GM19397 (cell line): ENCODE data around the gene ITPR2.

Experiments
- ATAC-seq: cut with Tn5 transposase; IDR thresholded peaks from one replicate; pipeline ENCODE4 v1.9.1; 2021; ENCODE audit warnings: mild to moderate bottlenecking, moderate library complexity; ENCODE audit not compliant: unreplicated experiment

ITPR2 gene

GRCh38 chr12:26374934-26375680 is 457.9 kb downstream of the ITPR2 start:
- no peak for ATAC-seq

DNA sequence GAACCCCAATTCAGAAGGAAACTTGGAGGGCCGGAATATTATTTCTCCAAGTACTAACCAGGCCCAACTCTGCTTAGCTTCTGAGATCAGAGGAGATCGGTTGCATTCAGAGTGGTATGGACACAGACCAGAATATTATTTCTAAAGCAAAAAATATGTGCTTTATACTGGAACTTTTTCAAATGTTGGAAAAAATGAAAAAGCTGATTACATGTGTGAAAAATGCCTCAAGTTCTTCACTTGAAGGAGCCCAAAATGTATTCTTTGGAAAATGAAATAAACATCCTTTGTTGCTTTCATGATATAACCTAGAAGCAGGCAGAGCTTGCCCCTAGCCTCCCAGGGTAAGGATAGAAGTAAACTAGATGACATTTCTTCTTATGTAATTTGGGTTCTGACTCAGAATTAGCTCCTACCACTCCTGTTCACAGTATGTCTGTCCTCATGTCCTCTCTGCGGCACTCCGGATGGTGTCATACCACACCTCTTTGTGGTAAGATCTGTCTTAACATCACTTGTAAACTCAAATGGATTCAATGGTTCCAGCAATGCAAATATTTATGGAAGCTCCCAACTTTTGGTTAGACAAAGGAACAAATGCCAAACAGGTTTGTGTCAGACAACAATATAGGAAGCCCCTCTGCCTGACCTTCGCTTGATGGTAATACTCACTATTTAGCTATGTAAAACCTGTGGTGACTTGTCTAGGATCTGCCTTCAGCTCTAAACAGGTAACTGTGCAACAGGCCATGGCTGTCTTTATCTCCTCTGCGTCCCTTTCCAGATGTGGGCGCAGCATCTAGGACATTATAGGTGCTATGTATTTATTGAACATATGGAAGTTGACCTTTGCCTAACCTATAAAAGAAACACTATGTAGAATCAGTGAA is 459.1 kb downstream of the ITPR2 start:
- no peak for ATAC-seq

DNA sequence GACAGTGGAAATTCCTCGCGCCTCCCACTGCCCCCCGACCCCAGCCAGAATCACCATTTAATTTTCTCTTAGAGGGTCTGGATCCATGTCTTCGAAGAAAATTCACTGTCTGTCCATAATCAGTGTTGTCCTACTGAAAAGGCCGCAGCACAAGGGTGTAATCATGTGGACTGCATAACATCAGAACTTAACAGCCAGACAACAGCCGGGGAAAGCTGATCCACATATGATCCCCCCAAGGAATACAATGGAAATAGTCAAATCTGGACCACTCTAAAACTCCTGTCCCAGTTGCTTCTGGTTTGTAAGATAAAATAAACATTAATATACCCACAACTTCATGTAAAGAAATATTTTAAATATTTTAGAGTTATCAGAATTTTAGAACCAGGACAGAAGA is 460.1 kb downstream of the ITPR2 start:
- no peak for ATAC-seq

DNA sequence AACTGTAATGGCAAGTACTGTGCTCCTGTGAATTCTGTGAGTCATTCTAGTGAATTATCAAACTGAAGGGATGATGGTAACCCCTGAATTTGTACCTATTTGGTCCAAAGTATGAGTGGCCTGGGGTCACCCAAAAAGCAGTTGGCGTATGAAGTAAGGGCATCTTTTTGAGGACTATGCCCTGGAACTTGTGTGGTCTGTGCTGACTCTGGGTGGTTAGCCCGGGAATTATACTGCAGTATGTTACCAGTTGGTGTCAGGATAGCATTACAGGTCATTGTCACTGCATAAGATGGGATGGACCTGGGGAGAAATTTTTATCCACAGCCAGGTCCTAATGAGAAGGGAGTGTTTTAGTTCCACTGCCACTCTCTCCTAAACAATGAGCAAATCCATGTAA is 462.9 kb downstream of the ITPR2 start:
- no peak for ATAC-seq

GRCh38 chr12:26369588-26369987 is 463.4 kb downstream of the ITPR2 start:
- ATAC-seq: no peak

DNA sequence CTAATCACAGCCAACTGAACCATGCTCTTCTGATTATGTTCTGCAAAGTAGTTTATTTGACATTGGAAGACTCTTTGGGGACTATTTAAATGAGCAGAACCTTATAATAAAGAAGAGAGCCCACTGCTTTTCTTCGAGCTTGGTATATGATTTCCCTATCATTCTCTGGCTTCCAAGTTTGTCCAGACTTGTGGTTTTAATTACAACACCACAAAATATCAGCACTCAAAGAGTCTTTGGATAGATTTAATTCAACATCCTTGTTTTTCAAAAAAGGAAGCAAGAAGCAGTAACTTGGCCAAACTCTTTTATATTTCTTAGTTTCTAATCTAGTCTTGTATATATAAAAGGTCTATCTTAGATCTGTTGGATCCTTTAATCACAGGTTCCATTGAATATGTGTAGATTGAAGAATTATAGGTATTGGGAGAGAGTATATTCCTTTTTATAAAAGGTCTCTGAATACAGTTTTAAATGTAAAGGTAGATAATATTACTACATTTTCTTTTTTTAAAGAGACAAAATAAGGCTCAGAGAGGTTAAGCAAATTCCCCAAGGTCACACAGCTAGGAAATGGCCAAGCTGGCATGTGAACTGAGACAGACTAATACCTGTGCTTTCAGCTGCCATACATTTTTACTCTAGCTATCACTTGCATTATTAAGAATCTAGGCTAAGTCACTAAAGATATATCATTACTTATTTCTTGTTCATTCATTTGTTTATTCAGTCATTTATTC is 464.8 kb downstream of the ITPR2 start:
- no peak for ATAC-seq

DNA sequence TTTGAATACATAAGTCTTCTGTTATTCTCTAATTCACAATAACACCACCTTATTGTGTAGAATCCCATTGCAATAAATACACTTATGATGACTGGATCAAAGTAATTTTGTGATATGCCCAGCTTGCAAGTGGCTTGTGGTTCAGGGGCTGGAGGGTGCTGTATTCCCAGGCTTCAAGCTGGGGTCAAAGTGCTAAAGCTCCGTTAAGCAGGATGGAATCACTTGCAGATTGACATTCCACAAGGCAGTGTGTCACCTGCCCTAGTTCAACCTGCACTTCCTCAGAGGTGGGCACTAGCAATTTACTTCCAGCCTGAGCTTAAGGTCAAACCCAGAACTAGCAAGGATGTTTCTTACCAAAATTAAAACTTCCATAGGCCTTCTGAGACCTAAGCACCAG is 471.0 kb downstream of the ITPR2 start:
- ATAC-seq: no peak

DNA sequence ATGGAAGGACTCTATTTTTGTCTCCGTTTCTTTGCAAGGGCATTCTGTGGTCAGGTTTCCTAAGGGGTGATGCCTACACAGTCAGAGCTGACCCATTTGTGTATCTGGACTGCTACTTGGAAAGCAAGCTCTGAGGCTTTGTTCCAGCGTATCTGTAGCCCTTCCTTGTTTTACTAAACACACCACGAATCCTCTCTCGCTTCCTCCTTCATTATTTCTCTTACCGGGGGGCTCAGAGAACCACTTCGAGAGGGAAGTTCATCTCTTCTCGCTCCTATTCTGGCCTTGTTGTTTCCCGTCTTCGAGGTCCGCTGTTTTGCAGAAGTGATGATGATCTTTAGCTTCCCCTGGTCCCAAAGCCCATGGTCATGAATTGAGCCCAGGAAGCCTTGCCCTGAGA is 472.9 kb downstream of the ITPR2 start:
- no peak for ATAC-seq

- no peak for ATAC-seq
These were observed 473.4 kb downstream of the ITPR2 start for GRCh38 chr12:26359576-26359975.

DNA sequence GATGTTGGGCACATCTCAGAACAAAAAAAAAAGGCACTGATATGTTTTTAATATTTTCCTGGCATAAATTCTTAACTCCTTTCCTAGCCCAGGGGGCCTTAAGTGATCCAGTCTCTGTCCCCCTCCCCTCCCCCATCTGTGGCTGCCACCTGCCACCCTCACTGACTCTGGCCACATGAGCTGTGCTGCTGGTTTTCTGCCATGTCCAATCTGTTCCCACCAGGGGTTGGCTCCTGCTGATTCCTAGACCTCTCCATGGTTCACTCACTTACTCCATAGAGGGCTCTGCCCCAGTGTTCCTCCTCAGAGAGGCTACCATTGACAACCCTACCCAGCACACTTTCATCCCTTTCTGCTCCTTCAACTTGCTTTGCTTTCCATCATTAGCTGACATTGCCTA is 474.3 kb downstream of the ITPR2 start:
- ATAC-seq: no peak

DNA sequence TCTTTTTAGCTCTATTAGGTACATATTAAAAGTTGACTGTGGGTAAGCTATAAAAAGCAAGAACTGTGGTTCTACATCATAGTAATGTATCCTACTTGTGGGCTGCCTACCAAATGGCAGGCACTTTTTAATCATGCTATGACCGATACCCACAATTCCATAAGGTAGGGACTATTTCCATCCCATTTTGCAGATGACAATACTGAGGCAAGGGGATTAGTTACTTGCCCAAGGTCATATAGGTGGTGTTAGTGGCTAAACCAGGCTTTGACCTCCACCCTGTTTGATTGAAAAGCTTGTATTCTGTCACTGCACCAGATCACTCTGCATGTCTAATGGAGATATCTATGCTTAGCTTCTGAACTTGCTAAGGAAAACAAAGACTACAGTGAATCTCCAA is 485.7 kb downstream of the ITPR2 start:
- no peak for ATAC-seq

DNA sequence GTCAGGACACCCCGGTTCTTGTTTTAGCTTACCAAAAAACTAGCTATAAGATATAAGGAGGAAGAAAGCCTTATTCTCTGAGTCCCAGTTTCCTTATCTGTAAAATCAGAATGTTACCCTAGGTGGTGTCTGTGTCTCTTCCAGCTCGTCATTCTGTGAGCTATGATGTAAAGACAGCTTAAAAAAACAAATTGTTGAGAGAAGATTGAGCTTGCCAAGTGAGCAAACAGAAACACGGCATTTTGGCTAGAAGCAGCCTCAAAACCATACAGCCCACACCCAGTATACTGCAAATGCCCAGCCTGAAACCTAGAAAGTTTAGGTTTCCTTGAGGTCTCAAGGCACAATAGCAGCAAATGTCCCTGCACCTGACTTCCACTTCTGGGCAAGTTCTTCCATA is 486.3 kb downstream of the ITPR2 start:
- no peak for ATAC-seq

DNA sequence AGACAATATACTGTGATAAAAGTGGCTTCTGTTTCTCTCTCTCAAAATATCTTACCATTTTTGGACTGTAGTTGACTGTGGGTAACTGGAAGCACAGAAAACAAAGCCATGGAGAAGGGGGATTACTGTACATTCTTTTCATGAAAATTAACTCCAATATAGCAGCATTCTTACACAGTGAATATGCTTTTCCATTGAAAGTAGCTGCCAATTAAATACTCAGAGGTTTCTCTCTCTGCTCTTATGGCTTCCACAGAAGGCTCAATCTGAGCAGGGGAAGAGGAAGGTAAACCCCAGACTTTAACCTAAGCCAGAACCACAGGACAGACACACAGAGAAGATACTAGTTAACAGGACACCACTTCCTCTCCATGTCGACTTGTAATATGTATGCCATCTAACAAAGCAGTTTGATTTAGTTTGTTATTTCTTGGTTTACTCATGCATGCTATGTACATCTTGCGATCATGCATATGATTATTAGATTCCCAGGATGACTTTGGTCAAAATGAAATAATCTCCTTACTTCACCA is 487.5 kb downstream of the ITPR2 start:
- ATAC-seq: no peak

DNA sequence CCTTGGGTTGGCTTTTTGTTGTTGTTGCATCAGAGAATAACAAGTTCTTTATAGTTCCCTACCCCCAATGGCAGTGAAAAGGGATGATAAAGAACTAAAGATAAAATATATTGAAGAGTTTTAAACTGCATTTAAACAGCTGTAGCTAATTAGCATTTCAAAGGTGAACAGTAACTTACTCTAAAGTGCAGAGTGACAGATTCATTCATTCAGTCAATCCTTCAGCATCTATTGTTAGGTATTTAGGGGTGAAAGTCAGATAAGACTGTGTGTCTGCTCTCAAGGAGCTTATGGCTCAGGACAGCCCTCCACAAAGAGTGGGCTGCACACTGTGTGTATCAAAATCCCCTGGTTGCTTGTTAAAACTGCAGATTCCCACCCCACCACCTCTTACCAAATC is 491.5 kb downstream of the ITPR2 start:
- no peak for ATAC-seq

- ATAC-seq: no peak
These were observed 492.3 kb downstream of the ITPR2 start for GRCh38 chr12:26340649-26341048.

GRCh38 chr12:26339976-26340375 is 493.0 kb downstream of the ITPR2 start:
- no peak for ATAC-seq

DNA sequence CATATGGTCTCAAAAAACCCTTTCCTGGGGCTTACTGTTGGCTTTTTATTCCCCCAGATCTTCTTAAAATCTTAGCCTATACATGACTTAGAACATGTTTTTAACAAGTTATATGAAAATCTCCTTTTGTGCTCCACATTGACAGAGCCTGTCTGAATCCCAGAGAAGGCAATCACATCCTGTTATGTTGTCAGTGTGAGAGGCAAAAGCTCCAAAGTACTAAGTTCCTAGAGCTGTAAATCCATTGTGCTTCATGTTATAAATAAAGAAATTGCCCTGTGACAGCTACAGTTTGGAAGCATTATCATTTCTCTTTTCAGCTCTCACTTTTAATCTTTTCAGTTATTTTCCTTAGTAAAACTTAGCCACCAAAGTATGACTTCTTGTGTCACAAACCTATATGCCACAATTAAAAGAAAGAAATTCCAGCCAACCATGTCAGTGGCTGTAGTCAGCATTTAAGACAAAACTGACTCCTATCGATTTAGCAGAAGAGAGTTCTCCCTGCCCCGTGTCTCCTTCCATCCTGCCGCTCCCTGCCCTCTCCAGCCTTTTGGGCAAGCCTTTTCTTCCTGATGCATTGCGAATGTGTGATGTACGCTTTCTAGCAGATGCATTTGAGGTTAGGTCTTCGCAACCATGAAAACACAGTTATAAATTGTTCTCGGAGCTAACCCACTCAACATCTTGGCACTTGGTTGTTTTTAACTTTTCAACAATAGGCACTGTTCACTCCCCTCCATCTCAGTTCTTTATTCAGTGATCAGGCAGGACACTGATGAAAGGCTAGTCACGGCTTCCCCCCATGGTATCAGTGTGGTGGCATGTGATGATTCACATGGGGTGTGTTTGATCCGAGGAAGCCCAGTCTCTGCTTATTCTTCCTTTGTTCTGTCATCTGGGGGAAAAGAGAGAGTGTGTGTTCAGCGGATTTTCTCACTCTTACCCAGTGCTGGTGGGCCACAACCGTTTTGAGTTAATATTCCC is 494.1 kb downstream of the ITPR2 start:
- ATAC-seq: no peak

- no peak for ATAC-seq
These were observed 497.3 kb downstream of the ITPR2 start for GRCh38 chr12:26335651-26336050.

DNA sequence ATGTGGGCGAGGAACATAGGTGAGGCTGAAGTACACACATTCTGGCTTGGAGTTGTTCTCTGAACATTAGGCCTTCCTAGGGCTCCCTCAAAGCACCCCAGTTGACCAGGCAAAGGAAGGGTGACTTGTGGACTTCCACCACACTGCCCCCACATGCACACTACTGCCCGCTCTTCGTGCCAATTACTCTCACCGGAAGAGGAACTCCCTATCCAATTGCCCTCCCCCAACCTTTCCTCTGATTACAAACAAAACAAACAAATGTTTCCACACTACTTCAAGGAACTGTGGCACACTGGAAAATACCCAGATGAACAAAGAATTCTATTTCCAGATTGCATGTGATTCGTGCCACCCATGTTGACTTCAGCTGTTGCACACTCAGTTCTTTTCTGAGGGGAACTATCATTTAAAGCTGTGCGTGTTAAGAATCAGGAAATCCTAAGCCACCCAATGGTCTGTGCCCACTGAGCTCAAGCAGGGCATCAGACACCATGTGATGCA is 498.3 kb downstream of the ITPR2 start:
- ATAC-seq: no peak

GRCh38 chr12:26331960-26332359 is 501.0 kb downstream of the ITPR2 start:
- no peak for ATAC-seq
